ENCODE results near the gene TMEM213.

TMEM213 gene

DNA sequence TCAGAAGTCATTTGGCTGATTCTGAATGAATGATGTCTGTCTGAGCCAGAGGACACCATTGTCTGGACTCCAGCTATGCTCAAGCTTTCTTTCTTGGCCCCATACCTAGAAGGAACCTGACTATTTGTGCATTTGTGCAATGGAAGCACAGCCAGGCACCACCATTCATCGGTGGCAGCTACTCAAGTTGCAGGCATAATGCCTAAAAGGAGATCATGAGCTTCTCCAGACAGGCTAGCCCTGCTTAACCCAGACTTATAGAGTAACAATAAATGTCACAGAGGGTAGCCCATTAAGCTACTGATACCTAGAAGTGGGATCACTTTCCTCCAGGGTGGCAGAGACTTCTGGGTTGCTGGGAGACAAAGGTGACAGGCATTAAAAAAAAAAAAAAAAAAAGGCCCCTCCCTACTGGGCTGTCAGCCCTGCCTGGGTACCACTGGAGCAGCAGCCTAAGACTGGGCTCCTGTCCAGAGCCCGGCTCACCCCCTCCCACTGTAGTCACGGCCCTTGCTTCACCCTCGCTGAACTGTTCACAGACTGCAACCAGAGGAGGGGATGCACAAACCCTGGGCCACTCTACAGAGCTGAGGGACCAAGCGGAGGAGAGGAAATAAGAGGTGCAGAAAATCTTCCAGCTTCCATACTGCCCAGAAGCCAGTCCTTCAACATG is 75.6 kb downstream of the TMEM213 start:
- no peak overlapping the region for H3K4me2 ChIP-seq
- H3K9ac ChIP-seq: no peak overlapping the region
- H3K36me3 ChIP-seq: peaks cover 11 to 74% (median 41%) of the 10 kb centered on the region in 11 experiments; a peak in 19 of 22 replicates
- no peaks in the 10 kb centered on the region for H4K20me1 ChIP-seq
- no peaks in the 10 kb centered on the region for H3K9me3 ChIP-seq (replicated peaks in 1 of 11)
- no peak for TF ChIP-seq Cebpa-rat (IDR thresholded peaks at IDR 0.05)
- no peak overlapping the region for H3K4me3 ChIP-seq
- H3K27ac ChIP-seq: no peak overlapping the region
- H3K4me1 ChIP-seq: peaks cover 0 to 9% (median 6%) of the 10 kb centered on the region in 10 experiments; a peak in 7 of 20 replicates
- H3K27me3 ChIP-seq: no peaks in the 10 kb centered on the region

DNA sequence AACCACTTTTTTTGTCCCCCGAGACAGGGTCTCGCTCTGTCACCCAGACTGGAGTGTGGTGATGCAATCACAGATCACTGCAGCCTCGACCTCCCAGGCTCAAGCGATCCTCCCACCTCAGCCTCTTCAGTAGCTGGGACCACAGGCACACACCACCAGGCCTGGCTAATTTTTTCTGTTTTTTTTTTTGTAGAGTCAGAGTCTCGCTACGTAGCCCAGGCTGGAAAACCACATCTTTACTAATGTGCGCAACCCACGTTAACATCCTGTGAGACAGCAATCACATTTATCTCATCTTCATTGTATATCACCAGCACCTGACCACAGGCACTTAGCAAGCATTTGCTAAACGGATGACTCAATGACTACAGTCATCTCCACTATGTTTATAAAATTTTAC is 78.0 kb downstream of the TMEM213 start:
- Histone ChIP-seq H3K9ac (no peak overlapping the region), H3K4me2 (peak overlapping the region in 2 of 11 experiments; percentile 6 to 34; a peak in 3 of 22 replicates), H4K20me1 (no peaks in the 10 kb centered on the region), H3K36me3 (peaks cover 10 to 73% (median 38%) of the 10 kb centered on the region in 11 experiments), H3K27me3 (no peaks in the 10 kb centered on the region), H3K4me3 (no peak overlapping the region), H3K4me1 (peaks cover 0 to 9% (median 6%) of the 10 kb centered on the region in 10 experiments; a peak in 7 of 20 replicates), H3K9me3 (replicated peaks in 1 of 11) (no peaks in the 10 kb centered on the region), H3K27ac (no peak overlapping the region)
- TF ChIP-seq Cebpa-rat (IDR thresholded peaks at IDR 0.05): peak in 2 of 11 experiments; percentile 78 to 80; a peak in 4 of 22 replicates

DNA sequence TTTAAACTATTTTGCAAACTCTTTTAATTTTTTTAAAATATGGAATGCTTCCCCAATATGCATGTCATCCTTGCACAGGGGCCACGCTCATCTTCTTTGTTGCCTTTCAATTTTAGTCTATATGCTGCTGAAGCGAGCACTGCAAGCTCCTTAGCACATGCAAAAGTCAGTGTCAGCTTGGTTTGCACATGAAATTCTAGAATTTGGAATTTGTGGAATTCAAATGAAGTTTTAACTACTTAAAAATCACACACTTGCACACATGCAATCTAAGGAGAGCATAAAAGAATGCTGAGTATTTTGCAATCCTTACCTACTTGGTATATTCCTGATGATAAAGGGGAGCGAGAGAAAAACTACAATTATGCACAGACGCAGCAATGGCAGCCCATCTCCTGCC is 78.5 kb downstream of the TMEM213 start:
- H3K9ac ChIP-seq: no peak overlapping the region
- no peak overlapping the region for H3K4me3 ChIP-seq
- no peaks in the 10 kb centered on the region for H3K27me3 ChIP-seq
- peaks cover 0 to 9% (median 6%) of the 10 kb centered on the region in 10 experiments; a peak in 7 of 20 replicates for H3K4me1 ChIP-seq
- H3K9me3 ChIP-seq (replicated peaks in 1 of 11): no peaks in the 10 kb centered on the region
- H3K27ac ChIP-seq: no peak overlapping the region
- peaks cover 8 to 73% (median 39%) of the 10 kb centered on the region in 11 experiments; a peak in 21 of 22 replicates for H3K36me3 ChIP-seq
- no peak overlapping the region for H3K4me2 ChIP-seq
- H4K20me1 ChIP-seq: no peaks in the 10 kb centered on the region
- TF ChIP-seq Cebpa-rat (IDR thresholded peaks at IDR 0.05): no peak

- Histone ChIP-seq H3K9ac (no peak overlapping the region), H3K27ac (no peak overlapping the region), H3K36me3 (peaks cover 10 to 69% (median 39%) of the 10 kb centered on the region in 11 experiments; a peak in 21 of 22 replicates), H3K27me3 (no peaks in the 10 kb centered on the region), H3K4me1 (peaks cover 0 to 14% (median 9%) of the 10 kb centered on the region in 10 experiments; a peak in 9 of 20 replicates), H4K20me1 (no peaks in the 10 kb centered on the region), H3K4me3 (no peak overlapping the region), H3K4me2 (no peak overlapping the region), H3K9me3 (replicated peaks in 1 of 11) (no peaks in the 10 kb centered on the region)
- TF ChIP-seq Cebpa-rat (IDR thresholded peaks at IDR 0.05): no peak
Measured at GRCh38 chr7:138878051-138878450, 80.3 kb downstream of the TMEM213 start.

- Histone ChIP-seq H3K27ac (no peak overlapping the region), H3K9me3 (replicated peaks in 1 of 11) (no peaks in the 10 kb centered on the region), H3K4me3 (no peak overlapping the region), H4K20me1 (no peaks in the 10 kb centered on the region), H3K4me1 (peaks cover 0 to 14% (median 9%) of the 10 kb centered on the region in 10 experiments; a peak in 9 of 20 replicates), H3K9ac (no peak overlapping the region), H3K4me2 (no peak overlapping the region), H3K27me3 (no peaks in the 10 kb centered on the region), H3K36me3 (peaks cover 14 to 71% (median 39%) of the 10 kb centered on the region in 11 experiments; a peak in 21 of 22 replicates)
- no peak for TF ChIP-seq Cebpa-rat (IDR thresholded peaks at IDR 0.05)
Measured at GRCh38 chr7:138878856-138879255, 81.1 kb downstream of the TMEM213 start.

DNA sequence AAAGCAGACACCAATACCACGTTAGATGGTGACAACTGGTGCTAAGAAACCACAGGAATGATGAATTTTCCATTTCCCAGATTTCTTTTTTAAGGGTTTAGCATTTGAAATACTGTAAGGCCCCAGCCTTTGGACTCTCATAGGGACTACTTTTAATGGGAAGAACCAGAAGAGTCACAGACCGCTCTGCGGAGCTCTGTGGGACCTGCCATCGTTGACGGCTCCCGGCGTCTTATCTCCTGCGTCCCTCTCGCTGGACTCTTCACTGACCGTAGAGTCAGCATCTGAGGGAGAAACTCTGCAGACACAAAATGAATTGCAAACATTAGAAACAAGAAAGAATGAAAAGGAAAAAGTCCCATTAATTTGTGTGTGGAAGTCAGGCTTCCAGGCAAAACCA is 81.6 kb downstream of the TMEM213 start:
- no peak for TF ChIP-seq Cebpa-rat (IDR thresholded peaks at IDR 0.05)
- H3K27me3 ChIP-seq: no peaks in the 10 kb centered on the region
- H3K9ac ChIP-seq: no peak overlapping the region
- H3K4me3 ChIP-seq: no peak overlapping the region
- no peak overlapping the region for H3K27ac ChIP-seq
- H3K36me3 ChIP-seq: peaks cover 14 to 72% (median 39%) of the 10 kb centered on the region in 11 experiments; a peak in 21 of 22 replicates
- no peak overlapping the region for H3K4me2 ChIP-seq
- peaks cover 0 to 14% (median 9%) of the 10 kb centered on the region in 10 experiments; a peak in 9 of 20 replicates for H3K4me1 ChIP-seq
- H3K9me3 ChIP-seq (replicated peaks in 1 of 11): no peaks in the 10 kb centered on the region
- no peaks in the 10 kb centered on the region for H4K20me1 ChIP-seq

- no peak overlapping the region for H3K4me3 ChIP-seq
- H4K20me1 ChIP-seq: no peaks in the 10 kb centered on the region
- no peak overlapping the region for H3K4me2 ChIP-seq
- H3K9ac ChIP-seq: no peak overlapping the region
- no peak for TF ChIP-seq Cebpa-rat (IDR thresholded peaks at IDR 0.05)
- H3K36me3 ChIP-seq: peaks cover 14 to 58% (median 36%) of the 10 kb centered on the region in 11 experiments; a peak in 21 of 22 replicates
- H3K9me3 ChIP-seq (replicated peaks in 1 of 11): no peaks in the 10 kb centered on the region
- peaks cover 0 to 8% (median 5%) of the 10 kb centered on the region in 10 experiments; a peak in 8 of 20 replicates for H3K4me1 ChIP-seq
- no peaks in the 10 kb centered on the region for H3K27me3 ChIP-seq
- no peak overlapping the region for H3K27ac ChIP-seq
Measured at GRCh38 chr7:138880881-138881578, 83.2 kb downstream of the TMEM213 start.

DNA sequence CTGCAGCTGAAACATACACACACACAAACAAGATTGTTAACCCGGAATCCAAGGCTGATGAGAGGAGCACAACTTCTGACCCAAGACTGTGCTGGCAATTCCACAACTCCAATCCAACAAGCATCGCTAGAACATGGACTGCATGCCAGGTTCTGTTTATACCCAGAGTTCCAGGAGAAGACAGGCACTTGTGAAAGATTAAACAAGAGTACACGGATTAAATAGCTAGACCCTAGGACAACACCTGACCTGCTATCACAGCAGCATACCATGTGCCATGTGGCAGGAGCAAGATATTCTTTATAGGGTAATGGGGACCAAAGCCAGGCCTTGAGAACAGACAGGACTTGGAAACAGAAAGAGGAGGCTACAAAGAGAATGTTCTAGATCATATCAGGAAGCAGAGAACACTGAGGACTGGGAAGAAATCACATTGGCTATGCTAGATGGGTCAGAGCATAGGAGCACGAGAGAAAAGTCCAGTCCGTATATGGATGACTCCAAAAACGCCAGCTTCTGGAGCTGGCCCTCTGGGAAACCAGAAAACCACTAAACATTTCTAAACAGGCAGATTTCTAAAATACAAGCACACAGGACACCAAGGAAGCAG is 83.9 kb downstream of the TMEM213 start:
- Histone ChIP-seq H3K4me2 (peak overlapping the region in 2 of 11 experiments; percentile 3 to 17; a peak in 1 of 22 replicates), H3K27ac (no peak overlapping the region), H3K4me1 (peaks cover 0 to 10% (median 4%) of the 10 kb centered on the region in 10 experiments; a peak in 9 of 20 replicates), H3K36me3 (peaks cover 14 to 55% (median 36%) of the 10 kb centered on the region in 11 experiments; a peak in 21 of 22 replicates), H3K4me3 (no peak overlapping the region), H3K9me3 (replicated peaks in 1 of 11) (no peaks in the 10 kb centered on the region), H3K9ac (no peak overlapping the region), H4K20me1 (no peaks in the 10 kb centered on the region), H3K27me3 (no peaks in the 10 kb centered on the region)
- TF ChIP-seq Cebpa-rat (IDR thresholded peaks at IDR 0.05): no peak

GRCh38 chr7:138882249-138882648 is 84.5 kb downstream of the TMEM213 start:
- H3K9me3 ChIP-seq (replicated peaks in 1 of 11): no peaks in the 10 kb centered on the region
- no peak overlapping the region for H3K27ac ChIP-seq
- H3K4me3 ChIP-seq: no peak overlapping the region
- no peak overlapping the region for H3K9ac ChIP-seq
- H3K36me3 ChIP-seq: peaks cover 14 to 49% (median 36%) of the 10 kb centered on the region in 11 experiments; a peak in 21 of 22 replicates
- peaks cover 0 to 10% (median 5%) of the 10 kb centered on the region in 10 experiments; a peak in 9 of 20 replicates for H3K4me1 ChIP-seq
- TF ChIP-seq Cebpa-rat (IDR thresholded peaks at IDR 0.05): no peak
- no peaks in the 10 kb centered on the region for H3K27me3 ChIP-seq
- peak overlapping the region in 2 of 11 experiments; percentile 3 to 17; a peak in 1 of 22 replicates for H3K4me2 ChIP-seq
- no peaks in the 10 kb centered on the region for H4K20me1 ChIP-seq

Data from BLaER1 treated with 17β-estradiol and CSF1 and Interleukin-3, amounts not matched to agents 10 nM and 100 nM (cell line).